GM10266 (cell line): Measurements from ENCODE around the gene TMEM9.
"Not testable (repeated sequence)": the region's sequence is repeated elsewhere in the genome, so short reads cannot be mapped to it uniquely, and the experiment has no call there.

Source experiments
- DNase-seq: peaks from one replicate; pipeline ENCODE4 v3.0.0; 2012; ENCODE audit errors: extremely low spot score
- TF ChIP-seq, protein P1 (sequence below): IDR thresholded peaks from 2 replicates; pipeline ENCODE4 v1.5.1; 2012; ENCODE audit warnings: mild to moderate bottlenecking, low read depth; ENCODE audit not compliant: control insufficient read depth, insufficient read depth; ENCODE audit errors: missing control alignments

TMEM9 gene

GRCh38 chr1:201169203-201169602, 14.9 kb upstream of the TMEM9 start:
- no peak for DNase-seq
- TF ChIP-seq, protein P1, sequence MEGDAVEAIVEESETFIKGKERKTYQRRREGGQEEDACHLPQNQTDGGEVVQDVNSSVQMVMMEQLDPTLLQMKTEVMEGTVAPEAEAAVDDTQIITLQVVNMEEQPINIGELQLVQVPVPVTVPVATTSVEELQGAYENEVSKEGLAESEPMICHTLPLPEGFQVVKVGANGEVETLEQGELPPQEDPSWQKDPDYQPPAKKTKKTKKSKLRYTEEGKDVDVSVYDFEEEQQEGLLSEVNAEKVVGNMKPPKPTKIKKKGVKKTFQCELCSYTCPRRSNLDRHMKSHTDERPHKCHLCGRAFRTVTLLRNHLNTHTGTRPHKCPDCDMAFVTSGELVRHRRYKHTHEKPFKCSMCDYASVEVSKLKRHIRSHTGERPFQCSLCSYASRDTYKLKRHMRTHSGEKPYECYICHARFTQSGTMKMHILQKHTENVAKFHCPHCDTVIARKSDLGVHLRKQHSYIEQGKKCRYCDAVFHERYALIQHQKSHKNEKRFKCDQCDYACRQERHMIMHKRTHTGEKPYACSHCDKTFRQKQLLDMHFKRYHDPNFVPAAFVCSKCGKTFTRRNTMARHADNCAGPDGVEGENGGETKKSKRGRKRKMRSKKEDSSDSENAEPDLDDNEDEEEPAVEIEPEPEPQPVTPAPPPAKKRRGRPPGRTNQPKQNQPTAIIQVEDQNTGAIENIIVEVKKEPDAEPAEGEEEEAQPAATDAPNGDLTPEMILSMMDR, result no peak

- TF ChIP-seq, protein P1, result no peak
- DNase-seq, result no peak
Observed at GRCh38 chr1:201167041-201167991, 13.0 kb upstream of the TMEM9 start.

- no peak for DNase-seq
- TF ChIP-seq, protein P1, result no peak
Observed at GRCh38 chr1:201164645-201165044, 10.4 kb upstream of the TMEM9 start.

GRCh38 chr1:201163707-201164106, 9.4 kb upstream of the TMEM9 start:
- no peak for DNase-seq
- TF ChIP-seq, protein P1, result no peak

- not testable (repeated sequence) for DNase-seq
Observed at GRCh38 chr1:201163036-201163435, 8.8 kb upstream of the TMEM9 start.

- no peak for DNase-seq
- TF ChIP-seq, protein P1, result no peak
Observed at GRCh38 chr1:201157949-201158348, 3.7 kb upstream of the TMEM9 start.

DNA sequence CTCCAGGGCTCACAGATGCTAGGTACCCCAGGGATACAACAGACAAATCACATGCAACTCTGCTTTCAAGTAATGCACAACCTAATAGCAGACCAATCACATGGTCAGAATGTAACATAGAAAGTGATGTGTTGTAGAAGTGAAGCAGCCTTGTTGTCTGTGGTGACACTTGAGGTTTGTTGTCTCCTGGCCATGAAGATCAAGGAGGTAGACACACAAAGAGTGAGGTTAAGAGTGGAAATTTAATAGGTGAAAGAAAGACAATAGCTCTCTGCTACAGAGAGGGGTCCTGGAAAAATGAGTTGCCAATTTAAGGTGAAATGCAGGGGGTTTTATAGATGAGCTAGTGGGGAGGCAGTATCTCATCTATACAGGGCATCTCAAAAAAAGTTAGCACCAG, 2.5 kb upstream of the TMEM9 start:
- DNase-seq, result no peak
- TF ChIP-seq, protein P1, result no peak
